Left ventricle myocardium inferior (tissue), 1 donor: ENCODE data around the gene DFFB. TPM values are rescaled to one million over a fixed set of nuclear protein-coding genes. Genes with fewer than 3 reads are reported as not detected.

ENCODE experiments used
- DNase-seq: peaks from one replicate; pipeline ENCODE4 v3.0.0-alpha.2; 2020
- H3K27ac ChIP-seq: fragments of 200-600 bp; replicated peaks from 2 replicates; pipeline ENCODE4 v1.8.0; 2021
- H3K27me3 ChIP-seq: fragments of 200-600 bp; 2 replicates; pipeline ENCODE4 v1.8.0; 2021; ENCODE audit warnings: low read depth
- H3K36me3 ChIP-seq: fragments of 200-600 bp; 2 replicates; pipeline ENCODE4 v1.8.0; 2021
- H3K4me1 ChIP-seq: fragments of 200-600 bp; 2 replicates; pipeline ENCODE4 v1.8.0; 2021
- H3K4me3 ChIP-seq: fragments of 200-600 bp; 2 replicates; pipeline ENCODE4 v1.8.0; 2021; ENCODE audit warnings: mild to moderate bottlenecking, moderate library complexity
- H3K9me3 ChIP-seq: fragments of 200-600 bp; replicated peaks from 2 replicates; pipeline ENCODE4 v1.8.0; 2021
- CTCF ChIP-seq: fragments of 200-600 bp; IDR thresholded peaks from 2 replicates; pipeline ENCODE4 v1.8.0; 2021; ENCODE audit warnings: antibody characterized with exemption, mild to moderate bottlenecking, borderline replicate concordance
- intact Hi-C: fragments of 100-400 bp; cut with micrococcal nuclease; formaldehyde crosslinking; loops from one replicate; pipeline ENCODE4 v1.11.0; 2022
- total RNA-seq: library from RNA; stranded (reverse); fragmentation: NEBNext Ultra II Directional; extraction: Animal tissue kit (Norgen Biotek cat#: 25700); gene quantifications from one replicate; pipeline ENCODE4 v1.2.1, GENCODE V29; 2021
- donor health status: DM: no; HTN: yes; CAD: no; lungs with severe emphysema.

Gene DFFB
- total RNA-seq, 1 donor from 2014 or later = 3.3 TPM

- H3K4me1 ChIP-seq = no peaks in the 10 kb centered on the region
- H3K36me3 ChIP-seq = no peaks in the 10 kb centered on the region
- H3K27me3 ChIP-seq = peaks cover 84% of the 10 kb centered on the region
- TF ChIP-seq CTCF = no peak
- H3K9me3 ChIP-seq = no peaks in the 10 kb centered on the region
- intact Hi-C loops = no loop called here
- no peak overlapping the region for H3K27ac ChIP-seq
- no peak for DNase-seq
- no peak overlapping the region for H3K4me3 ChIP-seq
Observed at GRCh38 chr1:3922851-3923250, 65.6 kb downstream of the DFFB start.

GRCh38 chr1:3923378-3924185, 66.3 kb downstream of the DFFB start:
- H3K27ac ChIP-seq = no peak overlapping the region
- DNase-seq = no peak

GRCh38 chr1:3924186-3924824, 67.0 kb downstream of the DFFB start:
- Histone ChIP-seq H3K4me1 (no peaks in the 10 kb centered on the region), H3K4me3 (no peak overlapping the region), H3K27ac (no peak overlapping the region), H3K27me3 (peaks cover 70% of the 10 kb centered on the region), H3K36me3 (no peaks in the 10 kb centered on the region), H3K9me3 (no peaks in the 10 kb centered on the region)
- DNase-seq = no peak
- TF ChIP-seq CTCF = no peak
- intact Hi-C loops = no loop called here

More at GRCh38 chr1:3923378-3924185, 66.3 kb downstream of the DFFB start:
- Histone ChIP-seq H3K9me3 (no peaks in the 10 kb centered on the region), H3K4me3 (no peak overlapping the region), H3K36me3 (no peaks in the 10 kb centered on the region), H3K27me3 (peaks cover 77% of the 10 kb centered on the region), H3K4me1 (no peaks in the 10 kb centered on the region)
- TF ChIP-seq CTCF = no peak
- intact Hi-C loops = no loop called here

- peaks cover 64% of the 10 kb centered on the region for H3K27me3 ChIP-seq
- DNase-seq = no peak
- no peak overlapping the region for H3K4me3 ChIP-seq
- no peaks in the 10 kb centered on the region for H3K4me1 ChIP-seq
- no peak overlapping the region for H3K27ac ChIP-seq
- intact Hi-C loops = no loop called here
- no peaks in the 10 kb centered on the region for H3K36me3 ChIP-seq
- no peaks in the 10 kb centered on the region for H3K9me3 ChIP-seq
- TF ChIP-seq CTCF = no peak
Observed at GRCh38 chr1:3924825-3925220, 67.5 kb downstream of the DFFB start.

GRCh38 chr1:3925256-3925655, 68.0 kb downstream of the DFFB start:
- Histone ChIP-seq H3K27ac (no peak overlapping the region), H3K27me3 (peaks cover 64% of the 10 kb centered on the region), H3K9me3 (no peaks in the 10 kb centered on the region), H3K36me3 (no peaks in the 10 kb centered on the region), H3K4me3 (no peak overlapping the region), H3K4me1 (no peaks in the 10 kb centered on the region)
- no peak for DNase-seq
- intact Hi-C loops = no loop called here
- TF ChIP-seq CTCF = no peak
